Raji (cell line): Measurements from ENCODE around the gene GPX7.

Experiments
- POLR2A ChIP-seq: IDR thresholded peaks from 2 replicates; pipeline ENCODE4 v1.6.1; 2011; ENCODE audit warnings: low read depth, low read length, control low read depth; ENCODE audit not compliant: insufficient read depth

The GPX7 gene

DNA sequence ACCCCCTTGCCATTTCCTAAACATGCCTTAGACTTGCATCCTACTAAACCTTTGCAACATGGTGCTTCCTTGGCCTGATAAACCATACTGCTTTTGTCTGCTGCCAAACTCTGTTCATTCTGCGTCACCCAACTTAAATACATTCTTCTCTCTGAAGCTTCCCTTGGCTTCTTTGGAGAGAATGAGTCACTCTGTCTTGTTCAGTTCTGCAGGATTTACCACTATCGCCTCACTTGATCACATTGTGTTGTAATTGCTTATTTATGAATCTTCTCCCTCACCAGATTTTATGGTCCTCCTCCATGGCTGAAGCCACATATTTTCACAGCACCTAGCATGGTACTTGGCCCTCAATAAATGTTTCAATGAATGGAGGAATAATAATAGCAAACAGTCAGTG, 27.6 kb upstream of the GPX7 start:
- TF ChIP-seq POLR2A = no peak

DNA sequence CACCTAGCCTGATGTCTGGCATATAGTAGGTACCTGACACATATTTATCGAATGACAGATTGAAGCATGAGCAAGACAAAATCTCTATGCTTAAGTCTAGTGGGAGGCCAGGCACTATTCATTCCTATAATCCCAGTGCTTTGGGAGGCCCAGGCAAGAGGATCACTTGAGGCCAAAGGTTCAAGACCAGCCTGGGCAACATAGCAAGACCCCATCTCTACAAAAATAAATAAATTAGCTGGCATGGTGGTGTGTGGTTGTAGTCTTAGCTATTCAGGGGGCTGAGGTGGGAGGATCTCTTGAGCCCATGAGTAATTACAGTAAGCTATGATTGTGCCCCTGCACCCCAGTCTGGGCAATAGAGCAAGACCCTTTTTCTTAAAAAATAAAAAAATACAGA, 26.1 kb upstream of the GPX7 start:
- TF ChIP-seq POLR2A = no peak

DNA sequence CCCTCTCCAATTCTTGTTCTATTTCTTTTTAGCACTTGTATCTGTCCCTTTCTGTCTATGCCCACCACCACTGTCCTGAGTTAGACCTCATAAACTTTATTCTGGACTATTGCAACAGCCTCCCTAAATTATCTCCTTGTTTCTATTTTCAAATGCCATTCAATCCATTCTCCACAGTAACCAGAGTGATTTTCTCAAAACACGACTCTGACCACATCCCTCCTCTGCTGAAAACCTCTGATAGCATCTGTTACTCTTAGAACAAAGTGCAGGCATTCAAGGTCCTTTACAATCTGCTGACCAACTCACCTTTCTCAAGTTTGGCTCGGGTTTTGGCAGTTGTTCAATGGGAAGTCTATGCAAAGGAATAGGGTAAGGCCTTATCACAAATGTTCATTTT, 22.8 kb upstream of the GPX7 start:
- no peak for TF ChIP-seq POLR2A

DNA sequence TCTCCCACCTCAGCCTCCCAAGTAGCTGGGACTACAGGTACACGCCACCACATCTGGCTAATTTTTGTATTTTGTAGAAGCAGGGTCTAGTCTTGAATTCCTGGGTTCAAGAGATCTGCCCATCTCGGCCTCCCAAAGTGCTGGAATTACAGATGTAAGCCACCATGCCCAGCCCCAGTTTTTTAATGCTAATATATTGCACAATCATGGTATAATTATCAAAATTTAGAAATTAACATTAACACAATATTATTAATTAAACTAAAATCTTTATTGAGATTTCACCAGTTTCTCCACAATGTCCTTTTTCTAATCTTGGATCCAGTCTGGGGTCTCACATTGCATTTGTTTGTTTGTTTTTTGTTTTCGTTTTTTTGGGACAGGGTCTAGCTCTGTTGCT, 21.9 kb upstream of the GPX7 start:
- no peak for TF ChIP-seq POLR2A

DNA sequence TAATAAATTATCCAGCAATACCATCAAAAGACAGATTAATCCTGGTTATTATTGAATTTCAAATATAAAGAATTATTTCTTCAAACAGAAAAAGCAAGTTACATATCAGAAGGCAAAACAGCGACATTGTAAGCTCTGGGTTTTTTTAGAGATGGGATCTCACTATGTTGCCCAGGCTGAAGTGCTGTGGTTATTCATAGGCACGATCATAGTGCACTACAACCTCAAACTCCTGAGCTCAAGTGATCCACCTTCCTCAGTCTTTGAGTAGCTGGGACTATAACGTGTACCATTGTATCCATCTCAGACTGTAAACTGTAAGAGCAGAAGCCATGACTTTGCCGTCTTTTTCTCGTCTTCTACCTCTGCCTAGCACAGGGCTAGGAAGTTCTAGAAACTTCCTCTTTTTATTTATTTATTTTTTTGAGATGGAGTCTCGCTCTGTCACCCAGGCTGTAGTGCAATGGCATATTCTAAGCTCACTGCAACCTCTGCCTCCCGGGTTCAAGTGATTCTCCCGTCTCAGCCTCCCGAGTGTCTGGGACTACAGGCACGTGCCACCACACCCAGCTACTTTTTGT, 20.0 kb upstream of the GPX7 start:
- no peak for TF ChIP-seq POLR2A

DNA sequence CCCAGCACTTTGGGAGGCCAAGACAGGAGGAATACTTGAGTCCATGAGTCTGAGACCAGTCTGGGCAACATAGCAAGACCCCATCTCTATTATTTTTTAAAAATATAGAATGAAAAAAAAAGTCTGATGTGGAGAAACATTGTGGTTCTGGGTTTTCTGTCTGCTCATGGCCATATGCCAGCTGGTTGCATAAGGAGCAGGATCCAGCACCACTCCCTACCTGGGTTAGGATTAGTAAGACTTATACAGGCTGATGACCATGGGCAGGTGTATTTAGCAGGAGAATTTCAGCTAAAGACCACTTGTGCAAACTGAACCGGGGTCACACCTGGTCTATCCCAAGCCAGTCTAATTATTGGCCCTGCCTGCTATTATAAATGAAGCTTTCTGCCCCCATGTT, 16.7 kb upstream of the GPX7 start:
- no peak for TF ChIP-seq POLR2A

DNA sequence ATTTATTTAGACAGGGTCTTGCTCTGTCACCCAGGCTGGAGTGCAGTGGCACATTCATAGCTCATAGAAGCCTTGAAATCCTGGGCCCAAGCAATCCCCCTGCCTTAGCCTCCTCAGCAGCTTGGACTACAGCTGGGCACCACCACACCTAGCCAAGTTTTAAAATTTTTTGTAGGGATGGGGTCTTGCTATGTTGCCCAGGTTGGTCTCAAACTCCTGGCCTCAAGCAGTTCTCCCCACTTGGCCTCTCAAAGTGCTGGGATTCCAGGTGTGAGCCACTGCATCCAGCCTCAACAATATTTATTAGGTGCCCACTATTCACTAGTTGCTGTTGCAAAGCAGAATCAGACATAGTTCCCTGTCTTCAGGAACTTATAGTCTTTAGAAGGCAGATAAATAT, 14.1 kb upstream of the GPX7 start:
- no peak for TF ChIP-seq POLR2A

DNA sequence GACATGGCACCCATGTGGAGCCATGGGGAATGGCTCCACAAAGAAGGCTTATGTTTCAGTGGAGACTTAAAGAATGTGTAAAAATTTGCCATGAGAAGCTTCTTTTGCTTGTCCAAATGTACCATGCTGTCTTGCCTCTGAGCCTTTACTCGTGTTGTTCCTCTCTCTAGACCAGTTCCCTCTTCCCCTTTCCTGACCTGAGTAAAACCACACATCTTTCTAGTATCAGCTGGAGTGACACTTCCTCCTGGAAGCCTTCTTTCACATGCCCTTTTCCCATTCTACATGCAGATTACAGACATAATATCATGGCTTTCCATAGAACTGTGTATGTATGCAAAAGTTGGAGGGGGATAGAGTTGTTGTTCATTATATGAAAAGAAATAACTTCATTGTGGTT, 13.6 kb upstream of the GPX7 start:
- no peak for TF ChIP-seq POLR2A

DNA sequence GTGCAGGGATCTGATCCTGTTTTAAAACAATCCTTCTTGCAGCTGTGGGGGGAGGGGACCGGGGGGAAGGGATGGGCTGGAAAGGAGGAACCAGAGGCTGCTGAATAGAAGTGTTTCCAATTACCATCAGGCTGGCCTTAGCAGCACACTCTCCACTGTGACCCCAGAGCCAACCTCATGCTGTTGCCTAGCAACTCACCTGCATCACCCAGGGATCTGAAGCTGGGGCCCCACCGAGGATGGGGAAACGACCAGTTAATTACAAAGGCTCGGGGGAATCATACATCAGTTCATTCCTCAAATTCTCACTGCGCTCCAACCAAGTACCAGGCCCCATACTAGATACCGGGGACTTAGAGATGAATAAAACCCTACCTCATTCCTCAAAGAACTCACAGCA, 11.9 kb upstream of the GPX7 start:
- TF ChIP-seq POLR2A = no peak

DNA sequence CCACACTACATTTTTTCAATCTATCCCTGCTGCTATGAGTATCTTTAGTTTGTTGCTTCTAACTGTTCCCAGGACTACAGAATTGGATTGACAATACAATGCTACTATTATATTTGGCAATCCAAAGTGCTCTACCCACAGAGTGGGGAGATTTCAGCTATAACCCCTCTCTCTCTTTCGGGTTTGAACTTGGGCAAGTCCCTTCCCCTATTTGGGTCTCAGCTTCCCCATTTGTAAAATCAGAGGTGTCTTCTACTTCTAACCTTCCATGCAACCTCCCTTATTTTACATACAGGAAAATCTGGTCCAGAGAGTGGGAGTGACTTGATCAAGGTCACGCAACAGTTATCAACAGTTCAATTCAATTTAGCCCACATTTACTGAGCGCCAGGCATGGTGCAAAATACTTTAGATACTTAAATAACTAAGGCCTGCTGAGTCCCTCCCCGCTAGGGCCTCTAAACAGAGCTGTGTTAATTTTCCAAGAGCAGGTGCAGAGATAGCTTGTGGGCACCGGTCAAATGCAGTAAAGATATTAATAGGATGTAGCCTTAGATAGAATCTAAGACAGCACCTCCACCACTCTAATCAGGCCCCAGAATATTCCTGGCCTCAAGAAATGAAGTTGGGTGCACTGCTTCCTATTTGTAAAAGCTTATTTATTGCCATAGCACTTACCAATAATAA, 9.4 kb upstream of the GPX7 start:
- TF ChIP-seq POLR2A = no peak

DNA sequence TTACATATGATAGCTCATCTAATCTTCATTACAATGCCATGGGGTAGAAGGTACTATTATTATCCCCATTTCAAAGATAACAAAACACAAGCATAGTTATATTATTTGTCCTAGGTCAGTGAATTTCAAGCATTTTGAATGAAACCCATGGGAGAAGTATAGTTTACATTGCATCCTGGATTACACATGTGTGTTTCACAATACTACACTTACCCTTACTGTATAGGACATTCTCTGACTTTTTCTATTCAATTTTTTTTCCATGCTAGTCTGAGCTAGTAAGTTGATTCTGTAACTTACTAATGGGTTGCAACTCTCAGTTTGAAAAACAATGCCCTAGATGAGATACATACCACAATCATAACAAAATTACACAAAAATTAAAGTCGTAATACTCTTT, 8.7 kb upstream of the GPX7 start:
- no peak for TF ChIP-seq POLR2A

DNA sequence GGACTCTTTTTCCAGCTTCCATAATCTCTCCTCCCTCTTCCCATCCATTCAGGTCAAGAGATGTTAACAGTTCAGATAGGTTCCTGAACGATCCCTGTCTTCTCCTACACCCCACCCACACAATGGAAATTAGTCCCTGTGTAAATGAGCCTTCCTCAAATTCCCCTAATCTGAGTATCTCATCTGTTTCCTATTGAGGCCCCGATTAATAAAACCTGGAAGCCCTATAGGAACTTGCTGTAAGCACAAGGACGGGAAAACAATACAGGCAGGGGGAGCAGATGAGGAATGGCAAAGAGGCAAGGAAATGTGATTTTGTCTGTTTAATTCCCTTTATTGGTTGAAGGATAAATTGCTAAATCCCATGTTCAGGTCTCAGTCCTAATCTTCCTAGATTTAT, 7.1 kb upstream of the GPX7 start:
- no peak for TF ChIP-seq POLR2A

DNA sequence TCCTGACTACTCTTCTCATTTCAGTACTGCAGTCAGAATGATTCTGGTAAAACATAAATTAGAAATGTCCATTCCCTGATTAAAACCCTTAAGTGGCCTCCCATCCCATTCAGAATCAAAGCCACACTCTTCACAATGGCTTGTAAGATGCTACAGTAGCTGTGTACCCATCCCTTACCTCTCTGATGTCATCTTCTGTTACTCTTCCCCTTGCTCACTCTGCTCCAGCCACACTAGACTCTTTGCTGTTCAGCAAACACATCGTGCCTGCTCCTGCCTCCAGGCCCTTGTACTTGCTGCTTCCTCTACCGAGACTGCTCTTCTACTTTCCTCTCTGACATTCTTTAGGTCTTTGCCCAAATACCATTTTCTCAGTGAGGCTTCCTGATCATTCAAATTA, 4.3 kb upstream of the GPX7 start:
- no peak for TF ChIP-seq POLR2A

DNA sequence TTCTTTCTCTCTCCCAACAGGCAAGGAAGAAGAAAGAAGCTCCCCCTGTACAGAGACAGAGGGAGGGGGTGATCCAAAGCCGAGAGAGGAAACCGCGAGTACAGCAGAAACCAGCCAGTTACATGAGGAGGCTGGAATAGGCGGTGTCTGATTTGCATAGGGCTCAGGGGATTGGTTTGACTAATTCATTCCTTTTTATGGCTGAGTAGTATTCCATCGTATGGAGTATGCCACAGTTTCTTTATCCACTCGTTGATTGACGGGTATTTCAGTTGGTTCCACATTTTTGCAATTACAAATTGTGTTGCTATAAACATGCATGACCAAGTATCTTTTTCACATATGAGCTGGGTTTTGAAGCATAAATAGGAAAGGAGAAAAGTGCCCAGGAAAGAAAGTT, 3.4 kb upstream of the GPX7 start:
- TF ChIP-seq POLR2A = no peak

DNA sequence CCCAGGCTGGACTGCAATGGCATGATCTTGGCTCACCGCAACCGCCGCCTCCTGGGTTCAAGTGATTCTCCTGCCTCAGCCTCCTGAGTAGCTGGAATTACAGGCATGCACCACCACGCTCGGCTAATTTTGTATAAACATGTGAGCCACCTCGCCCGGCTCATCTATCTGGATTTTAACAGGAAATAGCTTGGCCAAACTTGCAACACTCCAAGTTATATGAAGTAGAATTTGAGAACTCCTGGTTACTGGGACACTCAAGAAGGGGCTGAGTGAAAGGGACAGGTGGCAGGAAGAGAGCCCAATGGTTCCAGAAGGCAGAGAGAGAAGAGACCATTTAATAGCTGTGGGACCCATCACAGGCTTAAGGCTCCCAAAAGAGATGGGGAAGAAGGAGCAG, 2.9 kb upstream of the GPX7 start:
- TF ChIP-seq POLR2A = no peak

DNA sequence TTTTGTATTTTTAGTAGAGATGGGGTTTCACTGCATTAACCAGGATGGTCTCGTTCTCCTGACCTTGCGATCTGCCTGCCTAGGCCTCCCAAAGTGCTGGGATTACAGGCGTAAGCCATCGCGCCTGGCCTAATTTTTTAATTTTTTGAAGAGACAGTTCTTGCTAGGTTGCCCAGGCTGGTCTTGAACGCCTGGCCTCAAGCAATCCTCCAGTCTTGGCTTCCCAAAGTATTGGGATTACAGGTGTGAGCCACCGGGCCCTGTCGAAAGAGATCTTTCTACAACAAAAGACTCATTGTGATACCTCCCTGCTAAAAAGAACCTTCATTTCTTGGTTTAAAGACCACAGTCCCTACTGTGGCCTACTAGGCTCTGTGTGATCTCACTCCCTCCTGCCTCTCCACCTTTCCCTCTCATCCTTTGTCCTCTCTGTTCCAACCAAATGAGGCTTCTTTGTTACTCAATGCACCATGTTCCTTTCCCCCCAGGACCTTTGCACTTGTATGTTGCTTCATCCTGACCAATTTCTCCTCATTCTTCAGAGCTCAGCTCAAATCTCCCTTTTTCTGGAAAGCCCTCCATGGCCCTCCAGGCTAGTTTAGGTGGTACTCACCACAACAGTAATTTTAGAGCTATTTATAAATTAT, 1.5 kb upstream of the GPX7 start:
- no peak for TF ChIP-seq POLR2A

DNA sequence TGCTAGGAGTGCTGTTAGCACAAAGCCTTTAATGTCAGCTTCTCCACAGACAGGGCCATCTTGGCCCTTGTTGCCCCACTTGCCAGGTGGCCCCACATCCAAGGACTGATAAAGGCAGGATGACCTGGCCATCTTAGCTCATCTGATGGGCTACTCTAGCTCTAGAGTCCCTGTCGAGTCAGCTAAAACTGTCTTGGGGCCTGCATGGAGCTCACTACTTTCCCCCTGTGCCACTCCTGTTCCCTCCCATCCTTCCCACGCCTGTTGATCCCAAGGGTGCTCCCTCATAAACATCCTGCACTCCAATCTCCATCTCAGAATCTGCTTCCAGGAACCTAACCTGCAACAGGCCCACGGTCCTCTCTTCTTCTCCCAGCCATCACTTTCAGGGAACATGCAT, 652 bp upstream of the GPX7 start:
- TF ChIP-seq POLR2A = no peak
